ENCODE data around the gene SLC7A11. TPM values are rescaled to one million over a fixed set of nuclear protein-coding genes. Genes with fewer than 3 reads are reported as not detected.

SLC7A11 gene
- total and polyA plus RNA-seq, 2 of the 4 experiments (the other 2 are of a cell fraction): 8.3 to 24.7 TPM

- H3K56ac ChIP-seq (ENCODE audit: extremely low read depth, insufficient read depth, low read length): peak overlapping the region; percentile 80
- no peak for ATAC-seq (ENCODE audit: low read depth)
- H3K4ac ChIP-seq (ENCODE audit: low read depth, low read length): peak overlapping the region; percentile 65; the same call in 1 of the 2 replicates
- intact Hi-C loops (cut with micrococcal nuclease): no loop called here
- peak overlapping the region; percentile 93 for H2BK5ac ChIP-seq (ENCODE audit: low read depth, low read length, poor library complexity, severe bottlenecking)
- peak overlapping the region; percentile 69; the same call in 1 of the 2 replicates for H3K27ac ChIP-seq (ENCODE audit: insufficient read depth, low read length)
- TF ChIP-seq SMC3 (IDR thresholded peaks at IDR 0.05; ENCODE audit: low read depth, low read length): no peak
- no peak for TF ChIP-seq POLR2A (IDR thresholded peaks at IDR 0.05; ENCODE audit: low read depth, low read length)
- no peak for TF ChIP-seq MAFK (IDR thresholded peaks at IDR 0.05; ENCODE audit: low read depth, low read length)
- no peak for TF ChIP-seq CHD1 (IDR thresholded peaks at IDR 0.05; ENCODE audit: low read depth, low read length)
- no peak for TF ChIP-seq RFX5 (IDR thresholded peaks at IDR 0.05; ENCODE audit: low read depth, low read length)
- TF ChIP-seq BHLHE40 (IDR thresholded peaks at IDR 0.05; ENCODE audit: low read depth, low read length): no peak
- no peak for TF ChIP-seq RCOR1 (IDR thresholded peaks at IDR 0.05; ENCODE audit: insufficient replicate concordance, low read length)
- TF ChIP-seq, protein P1, sequence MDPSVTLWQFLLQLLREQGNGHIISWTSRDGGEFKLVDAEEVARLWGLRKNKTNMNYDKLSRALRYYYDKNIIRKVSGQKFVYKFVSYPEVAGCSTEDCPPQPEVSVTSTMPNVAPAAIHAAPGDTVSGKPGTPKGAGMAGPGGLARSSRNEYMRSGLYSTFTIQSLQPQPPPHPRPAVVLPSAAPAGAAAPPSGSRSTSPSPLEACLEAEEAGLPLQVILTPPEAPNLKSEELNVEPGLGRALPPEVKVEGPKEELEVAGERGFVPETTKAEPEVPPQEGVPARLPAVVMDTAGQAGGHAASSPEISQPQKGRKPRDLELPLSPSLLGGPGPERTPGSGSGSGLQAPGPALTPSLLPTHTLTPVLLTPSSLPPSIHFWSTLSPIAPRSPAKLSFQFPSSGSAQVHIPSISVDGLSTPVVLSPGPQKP (IDR thresholded peaks at IDR 0.05; ENCODE audit: borderline replicate concordance, low read depth, low read length): no peak
- no peak for TF ChIP-seq RAD21 (IDR thresholded peaks at IDR 0.05; ENCODE audit: low read length)
- no peak for TF ChIP-seq CEBPB (IDR thresholded peaks at IDR 0.05; ENCODE audit: low read depth, low read length)
- no peak for TF ChIP-seq MAZ (IDR thresholded peaks at IDR 0.05; ENCODE audit: borderline replicate concordance, low read depth, low read length)
- TF ChIP-seq CTCF (conservative IDR thresholded peaks at IDR 0.05; ENCODE audit: low read depth, low read length): no peak
- TF ChIP-seq USF2 (IDR thresholded peaks at IDR 0.05; ENCODE audit: low read depth, low read length): no peak
- TF ChIP-seq NFE2L2 (IDR thresholded peaks at IDR 0.05; ENCODE audit: low read depth, low read length): no peak
- TF ChIP-seq MXI1 (IDR thresholded peaks at IDR 0.05; ENCODE audit: borderline replicate concordance, low read depth, low read length): no peak
- peak overlapping the region; percentile 75 for H3K4me3 ChIP-seq (ENCODE audit: insufficient read depth, low read depth, low read length)
- H2AK9ac ChIP-seq (replicated peaks; ENCODE audit: low read depth, low read length, poor library complexity): no peak overlapping the region
- H2BK15ac ChIP-seq (ENCODE audit: low read depth, low read length): no peak overlapping the region
- H3K9me1 ChIP-seq (ENCODE audit: insufficient read depth, low read length): peaks cover 3% of the 10 kb centered on the region
- H3K9me3 ChIP-seq (ENCODE audit: control insufficient read depth, insufficient read depth, low read length): no peaks in the 10 kb centered on the region; the same call in 1 of the 2 replicates
- in situ Hi-C loops (cut with MboI; ENCODE audit: low sequenced_read_pairs): no loop called here
- H3K14ac ChIP-seq (replicated peaks; ENCODE audit: low read depth, low read length): no peak overlapping the region; the same call in 1 of the 2 replicates
- no peaks in the 10 kb centered on the region for H3K27me3 ChIP-seq (ENCODE audit: control insufficient read depth, insufficient read depth, low read length)
- H2BK120ac ChIP-seq (ENCODE audit: low read depth, low read length): peak overlapping the region; percentile 53; the same call in 1 of the 2 replicates
- peak overlapping the region; percentile 85 for H3K4me2 ChIP-seq (ENCODE audit: low read depth, low read length)
- no peak for DNase-seq
- H2AK5ac ChIP-seq (ENCODE audit: low read depth, low read length): no peak overlapping the region
- no TSS peak for BruUV-seq (replicated peaks)
- no CpG with 5 or more reads among the region's 1 CpG for WGBS, 2 experiments (ENCODE audit: extremely low coverage in 2 of 2, insufficient read length in 1 of 2)
- 0 out of 2 replicates have a peak overlapping the region, but pooled peaks have one; percentile 37 for H4K91ac ChIP-seq (ENCODE audit: insufficient read depth, low read depth, low read length)
- peaks cover 0 to 24% of the 10 kb centered on the region in 2 experiments; a peak in 3 of 4 replicates for H3K79me1 ChIP-seq (ENCODE audit: low read depth in 1 of 2, low read length in 2 of 2)
- no peak overlapping the region for H2AFZ ChIP-seq (replicated peaks; ENCODE audit: low read length, poor library complexity)
- H2BK20ac ChIP-seq (ENCODE audit: low read depth, low read length): no peak overlapping the region
- POLR2A ChIA-PET (ENCODE audit: unreplicated experiment): no interaction called here
- peaks cover 3% of the 10 kb centered on the region for H3K36me3 ChIP-seq (ENCODE audit: control insufficient read depth, insufficient read depth, low read length)
- H4K8ac ChIP-seq (ENCODE audit: low read depth in 2 of 2, low read length in 2 of 2): peak overlapping the region in 1 of 2 experiments; percentile 64; a peak in 2 of 4 replicates
- H3K18ac ChIP-seq (ENCODE audit: low read depth, low read length): peak overlapping the region; percentile 76
- dilution Hi-C loops (cut with HindIII; ENCODE audit: low sequenced_read_pairs, unreplicated experiment): no loop called here
- H4K20me1 ChIP-seq (ENCODE audit: insufficient read depth, low read length): no peaks in the 10 kb centered on the region
- peaks cover 5% of the 10 kb centered on the region for H3K4me1 ChIP-seq (ENCODE audit: control insufficient read depth, insufficient read depth, low read length)
- peak overlapping the region; percentile 50; the same call in 1 of the 2 replicates for H3K23ac ChIP-seq (ENCODE audit: low read depth, low read length)
- 0 out of 2 replicates have a peak overlapping the region, but pooled peaks have one; percentile 62 for H4K5ac ChIP-seq (ENCODE audit: low read depth, low read length)
- peak overlapping the region; percentile 60; the same call in 1 of the 2 replicates for H3K9ac ChIP-seq (ENCODE audit: low read depth, low read length)
- CTCF ChIA-PET: no interaction called here
Observed at GRCh38 chr4:138239491-138239890, 2.7 kb downstream of the SLC7A11 start.

Data from IMR-90 (cell line).